HCT116 (cell line): Measurements from ENCODE around the gene SAMD1. TPM values are rescaled to one million over a fixed set of nuclear protein-coding genes. Genes with fewer than 3 reads are reported as not detected.

Experiments
- ATAC-seq: fragments of 200-7000 bp; cut with Tn5 transposase; 2 replicates; pipeline ENCODE4 v1.9.1; 2020; ENCODE audit warnings: mild to moderate bottlenecking, moderate library complexity
- BruUV-seq: library from RNA; stranded (reverse); fragments of 400-500 nt; replicated peaks from 2 replicates; lab custom pipeline; 2021; lab: Mats Ljungman, UMichigan
- CTCF ChIA-PET: fragments of 300-600 bp; sonication (Branson Sonifier 250); formaldehyde crosslinking; loops from one replicate; lab custom pipeline; 2021; ENCODE audit warnings: antibody characterized with exemption; lab: Charles Lee
- POLR2A ChIA-PET: fragments of 300-600, 350-600 bp; sonication (Branson Sonifier 250); formaldehyde crosslinking; loops from one replicate; lab custom pipeline; 2021; ENCODE audit warnings: antibody characterized with exemption; lab: Charles Lee
- RAD21 ChIA-PET, 2 experiments: fragments of 300-600 bp; sonication (Branson Sonifier 250); formaldehyde crosslinking; loops; one replicate each; lab custom pipeline; 2023; ENCODE audit warnings: low total read pairs in 2 of 2; ENCODE audit not compliant: uncharacterized antibody in 2 of 2, unreplicated experiment in 2 of 2, low non-redundant PET in 1 of 2; lab: Charles Lee
- DNase-seq: peaks from one replicate; pipeline ENCODE4 v3.0.0-alpha.2; 2010; ENCODE audit warnings: low read depth, low spot score
- H2AFZ ChIP-seq: fragments of 200-600 bp; shearing (Covaris generic), sonication (generic); 2 replicates; pipeline ENCODE4 v1.6.1; 2017; ENCODE audit warnings: low read depth, mixed run types, mixed read lengths, antibody characterized with exemption, low read length; ENCODE audit not compliant: poor library complexity, severe bottlenecking
- H3K27ac ChIP-seq: 2 replicates; pipeline ENCODE4 v1.5.1; 2012; ENCODE audit warnings: low read depth, low read length
- H3K27me3 ChIP-seq: fragments of 200-600 bp; sonication (generic); 2 replicates; pipeline ENCODE4 v1.6.1; 2016; ENCODE audit warnings: mixed run types, low read length, mixed read lengths; ENCODE audit not compliant: insufficient read depth
- H3K36me3 ChIP-seq, 2 experiments: fragments of 200-500 bp in 1 of 2; fragments of 200-600 bp in 1 of 2; sonication (Bioruptor generic) in 1 of 2; sonication (generic) in 1 of 2; 2 replicates each; pipeline versions ENCODE4 v1.5.1 to v1.6.1; 2014 to 2016; ENCODE audit warnings: low read length in 2 of 2, inconsistent platforms in 1 of 2, mixed read lengths in 1 of 2, mixed run types in 1 of 2; ENCODE audit not compliant: insufficient read depth in 2 of 2, control insufficient read depth in 1 of 2
- H3K4me1 ChIP-seq, 2 experiments: fragments of 200-600 bp in 1 of 2; sonication (generic) in 1 of 2; 2 replicates each; pipeline versions ENCODE4 v1.5.1 to v1.6.1; 2012 to 2017; ENCODE audit warnings: low read length in 2 of 2, inconsistent platforms in 1 of 2, mild to moderate bottlenecking in 1 of 2, mixed read lengths in 1 of 2, mixed run types in 1 of 2, moderate library complexity in 1 of 2; ENCODE audit not compliant: insufficient read depth in 2 of 2, control insufficient read depth in 1 of 2
- H3K4me2 ChIP-seq: fragments of 200-600 bp; sonication (generic); 2 replicates; pipeline ENCODE4 v1.6.1; 2017; ENCODE audit warnings: mixed run types, low read length, mixed read lengths
- H3K4me3 ChIP-seq, 2 experiments: fragments of 200-600 bp in 1 of 2; sonication (generic) in 1 of 2; replicated peaks in 1 of 2; 2 replicates each; pipeline ENCODE4 v1.5.1; 2011 to 2016; ENCODE audit warnings: low read length in 2 of 2, control low read depth in 1 of 2, low read depth in 1 of 2, mild to moderate bottlenecking in 1 of 2, mixed read lengths in 1 of 2, mixed run types in 1 of 2
- H3K79me2 ChIP-seq: fragments of 200-600 bp; sonication (generic); 2 replicates; pipeline ENCODE4 v1.6.1; 2017; ENCODE audit warnings: mild to moderate bottlenecking, mixed run types, low read length, moderate library complexity, mixed read lengths; ENCODE audit not compliant: insufficient read depth
- H3K9ac ChIP-seq: fragments of 200-600 bp; sonication (generic); 2 replicates; pipeline ENCODE4 v1.6.1; 2016; ENCODE audit warnings: low read length, mixed read lengths
- H3K9me2 ChIP-seq: fragments of 200-600 bp; sonication (generic), shearing (Covaris generic); 2 replicates; pipeline ENCODE4 v1.6.1; 2017; ENCODE audit warnings: mixed run types, mild to moderate bottlenecking, moderate library complexity; ENCODE audit not compliant: insufficient read depth
- H3K9me3 ChIP-seq, 2 experiments: fragments of 200-500 bp in 1 of 2; fragments of 200-600 bp in 1 of 2; sonication (Bioruptor generic) in 1 of 2; sonication (generic) in 1 of 2; 2 replicates each; pipeline ENCODE4 v1.6.1; 2014 to 2017; ENCODE audit warnings: low read length in 2 of 2, mixed read lengths in 2 of 2, inconsistent platforms in 1 of 2, low read depth in 1 of 2, mild to moderate bottlenecking in 1 of 2, mixed run types in 1 of 2, moderate library complexity in 1 of 2; ENCODE audit not compliant: control insufficient read depth in 1 of 2, insufficient read depth in 1 of 2
- H4K20me1 ChIP-seq: fragments of 200-600 bp; sonication (generic), shearing (Covaris generic); 2 replicates; pipeline ENCODE4 v1.6.1; 2017; ENCODE audit warnings: mixed run types, mild to moderate bottlenecking, moderate library complexity; ENCODE audit not compliant: insufficient read depth
- CBX3 ChIP-seq: IDR thresholded peaks from 2 replicates; pipeline ENCODE4 v1.6.1; 2012; ENCODE audit warnings: low read depth
- EGR1 ChIP-seq: IDR thresholded peaks from 2 replicates; pipeline ENCODE4 v1.6.1; 2012; ENCODE audit warnings: low read depth
- ELF1 ChIP-seq: IDR thresholded peaks from 2 replicates; pipeline ENCODE4 v1.6.1; 2012; ENCODE audit warnings: low read depth, borderline replicate concordance
- EZH2 ChIP-seq: fragments of 200-600 bp; sonication (generic); IDR thresholded peaks from 2 replicates; pipeline ENCODE4 v1.6.1; 2017; ENCODE audit warnings: antibody characterized with exemption, mixed run types
- EZH2phosphoT487 ChIP-seq: fragments of 200-600 bp; IDR thresholded peaks from 2 replicates; pipeline ENCODE4 v1.6.1; 2018; ENCODE audit warnings: antibody characterized with exemption, borderline replicate concordance
- JUND ChIP-seq: IDR thresholded peaks from 2 replicates; pipeline ENCODE4 v1.6.1; 2012
- POLR2A ChIP-seq: IDR thresholded peaks from 2 replicates; pipeline ENCODE4 v1.7.0; 2011; ENCODE audit warnings: borderline replicate concordance; ENCODE audit not compliant: insufficient read depth, insufficient read length; ENCODE audit errors: extremely low read depth
- POLR2AphosphoS5 ChIP-seq: IDR thresholded peaks from 2 replicates; pipeline ENCODE4 v1.6.1; 2011; ENCODE audit warnings: mild to moderate bottlenecking, low read depth, low read length, moderate library complexity
- RAD21 ChIP-seq: IDR thresholded peaks from 2 replicates; pipeline ENCODE4 v1.6.1; 2012; ENCODE audit warnings: low read depth, mild to moderate bottlenecking
- SP1 ChIP-seq: IDR thresholded peaks from 2 replicates; pipeline ENCODE4 v1.6.1; 2012; ENCODE audit warnings: low read depth
- SRF ChIP-seq: IDR thresholded peaks from 2 replicates; pipeline ENCODE4 v1.6.1; 2012; ENCODE audit warnings: low read depth
- YY1 ChIP-seq: IDR thresholded peaks from 2 replicates; pipeline ENCODE4 v1.6.1; 2011; ENCODE audit warnings: low read length, low read depth, moderate library complexity, mild to moderate bottlenecking; ENCODE audit not compliant: insufficient replicate concordance; ENCODE audit errors: extremely low read depth
- ZFX ChIP-seq: fragments of 450-650 bp; IDR thresholded peaks from 2 replicates; pipeline ENCODE4 v1.6.1; 2017
- intact Hi-C: fragments of 100-400 bp; cut with micrococcal nuclease; formaldehyde crosslinking; loops from 2 replicates; pipeline ENCODE4 v1.10.0; 2022
- total RNA-seq: library from RNA; stranded (reverse); gene quantifications from one replicate; pipeline ENCODE4 v1.2.1, GENCODE V29; 2021; ENCODE audit not compliant: unreplicated experiment
- TF ChIP-seq, protein P1 (sequence below), 3 experiments: fragments of 200-600 bp in 1 of 3; sonication (generic) in 1 of 3; IDR thresholded peaks in 2 of 3; conservative IDR thresholded peaks in 1 of 3; 2 replicates each; pipeline ENCODE4 v1.5.1; 2012 to 2017; ENCODE audit warnings: low read depth in 2 of 3, low read length in 2 of 3, antibody characterized with exemption in 1 of 3, borderline replicate concordance in 1 of 3, control low read depth in 1 of 3, mild to moderate bottlenecking in 1 of 3, mixed read lengths in 1 of 3, mixed run types in 1 of 3, moderate library complexity in 1 of 3; ENCODE audit not compliant: insufficient read depth in 1 of 3
- TF ChIP-seq, protein P2 (sequence below): IDR thresholded peaks from 2 replicates; pipeline ENCODE4 v1.6.1; 2012
- TF ChIP-seq, protein P3 (sequence below): IDR thresholded peaks from 2 replicates; pipeline ENCODE4 v1.6.1; 2012; ENCODE audit warnings: low read depth
- TF ChIP-seq, protein P4 (sequence below): IDR thresholded peaks from 2 replicates; pipeline ENCODE4 v1.6.1; 2012

The SAMD1 gene
- total RNA-seq, 1 experiment from 2014 or later = 62.9 TPM

DNA sequence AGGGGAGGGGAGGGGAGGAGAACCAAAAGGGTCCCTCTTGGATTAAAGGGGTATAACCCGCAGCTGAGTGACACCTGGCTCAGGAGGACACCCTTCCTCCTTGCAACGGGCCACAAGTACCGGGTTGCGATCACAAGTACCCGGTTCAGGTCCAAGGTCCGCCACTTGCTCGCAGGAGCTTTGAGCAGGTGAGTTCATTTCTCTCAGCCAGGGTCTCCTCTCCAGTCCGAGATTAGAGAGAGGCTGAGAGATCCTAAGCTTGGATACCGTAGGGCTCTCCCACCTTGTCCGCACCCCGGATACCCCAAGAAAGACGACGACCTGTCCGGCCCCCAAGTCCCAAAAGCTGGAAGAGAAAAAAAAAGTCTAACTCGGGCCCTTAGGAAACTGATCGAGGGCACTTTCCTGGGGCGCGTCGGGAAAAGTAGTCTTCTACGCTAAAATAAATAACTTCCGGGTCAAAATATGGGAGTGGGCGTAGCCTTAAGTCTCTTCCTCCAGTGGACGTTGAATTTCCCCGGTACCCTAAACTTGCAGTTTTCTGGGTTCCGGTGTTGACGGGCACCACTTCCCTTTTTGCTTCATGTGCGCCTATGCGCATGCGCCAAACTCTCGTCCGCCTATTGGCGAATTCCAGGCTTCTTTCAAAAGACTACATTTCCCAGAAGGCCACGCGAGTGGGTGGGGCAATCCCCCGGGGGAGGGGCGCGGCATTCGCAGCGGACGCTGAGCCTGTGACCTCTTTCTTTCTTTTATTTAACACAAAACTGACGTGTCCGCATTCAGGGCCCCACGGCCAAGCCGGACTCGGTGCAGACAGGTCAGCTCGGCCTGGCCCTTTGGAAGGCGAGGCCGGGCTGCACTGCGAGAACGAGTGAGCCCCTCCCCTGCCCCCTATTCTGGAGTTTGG lies 9.4 kb downstream of the SAMD1 start:
- BruUV-seq = TSS peak; percentile 92
- POLR2A ChIA-PET = interaction anchor here (0.6 to 1.3 kb wide), 2 partner anchors 8 to 28 kb away, joined by 3 to 4 read pairs; no protein-coding TSS in a partner anchor
- DNase-seq = peak; percentile 99
- TF ChIP-seq, protein P1, sequence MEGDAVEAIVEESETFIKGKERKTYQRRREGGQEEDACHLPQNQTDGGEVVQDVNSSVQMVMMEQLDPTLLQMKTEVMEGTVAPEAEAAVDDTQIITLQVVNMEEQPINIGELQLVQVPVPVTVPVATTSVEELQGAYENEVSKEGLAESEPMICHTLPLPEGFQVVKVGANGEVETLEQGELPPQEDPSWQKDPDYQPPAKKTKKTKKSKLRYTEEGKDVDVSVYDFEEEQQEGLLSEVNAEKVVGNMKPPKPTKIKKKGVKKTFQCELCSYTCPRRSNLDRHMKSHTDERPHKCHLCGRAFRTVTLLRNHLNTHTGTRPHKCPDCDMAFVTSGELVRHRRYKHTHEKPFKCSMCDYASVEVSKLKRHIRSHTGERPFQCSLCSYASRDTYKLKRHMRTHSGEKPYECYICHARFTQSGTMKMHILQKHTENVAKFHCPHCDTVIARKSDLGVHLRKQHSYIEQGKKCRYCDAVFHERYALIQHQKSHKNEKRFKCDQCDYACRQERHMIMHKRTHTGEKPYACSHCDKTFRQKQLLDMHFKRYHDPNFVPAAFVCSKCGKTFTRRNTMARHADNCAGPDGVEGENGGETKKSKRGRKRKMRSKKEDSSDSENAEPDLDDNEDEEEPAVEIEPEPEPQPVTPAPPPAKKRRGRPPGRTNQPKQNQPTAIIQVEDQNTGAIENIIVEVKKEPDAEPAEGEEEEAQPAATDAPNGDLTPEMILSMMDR (IDR thresholded peaks at IDR 0.05 in 2 of 3, conservative IDR thresholded peaks at IDR 0.05 in 1 of 3; ENCODE audit: borderline replicate concordance in 1 of 3, insufficient read depth in 1 of 3, low read depth in 2 of 3, low read length in 2 of 3) = no peak
- TF ChIP-seq, protein P2, sequence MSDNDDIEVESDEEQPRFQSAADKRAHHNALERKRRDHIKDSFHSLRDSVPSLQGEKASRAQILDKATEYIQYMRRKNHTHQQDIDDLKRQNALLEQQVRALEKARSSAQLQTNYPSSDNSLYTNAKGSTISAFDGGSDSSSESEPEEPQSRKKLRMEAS = no peak; the same call in 1 of the 2 replicates
- no peak for TF ChIP-seq EZH2phosphoT487
- TF ChIP-seq, protein P3, sequence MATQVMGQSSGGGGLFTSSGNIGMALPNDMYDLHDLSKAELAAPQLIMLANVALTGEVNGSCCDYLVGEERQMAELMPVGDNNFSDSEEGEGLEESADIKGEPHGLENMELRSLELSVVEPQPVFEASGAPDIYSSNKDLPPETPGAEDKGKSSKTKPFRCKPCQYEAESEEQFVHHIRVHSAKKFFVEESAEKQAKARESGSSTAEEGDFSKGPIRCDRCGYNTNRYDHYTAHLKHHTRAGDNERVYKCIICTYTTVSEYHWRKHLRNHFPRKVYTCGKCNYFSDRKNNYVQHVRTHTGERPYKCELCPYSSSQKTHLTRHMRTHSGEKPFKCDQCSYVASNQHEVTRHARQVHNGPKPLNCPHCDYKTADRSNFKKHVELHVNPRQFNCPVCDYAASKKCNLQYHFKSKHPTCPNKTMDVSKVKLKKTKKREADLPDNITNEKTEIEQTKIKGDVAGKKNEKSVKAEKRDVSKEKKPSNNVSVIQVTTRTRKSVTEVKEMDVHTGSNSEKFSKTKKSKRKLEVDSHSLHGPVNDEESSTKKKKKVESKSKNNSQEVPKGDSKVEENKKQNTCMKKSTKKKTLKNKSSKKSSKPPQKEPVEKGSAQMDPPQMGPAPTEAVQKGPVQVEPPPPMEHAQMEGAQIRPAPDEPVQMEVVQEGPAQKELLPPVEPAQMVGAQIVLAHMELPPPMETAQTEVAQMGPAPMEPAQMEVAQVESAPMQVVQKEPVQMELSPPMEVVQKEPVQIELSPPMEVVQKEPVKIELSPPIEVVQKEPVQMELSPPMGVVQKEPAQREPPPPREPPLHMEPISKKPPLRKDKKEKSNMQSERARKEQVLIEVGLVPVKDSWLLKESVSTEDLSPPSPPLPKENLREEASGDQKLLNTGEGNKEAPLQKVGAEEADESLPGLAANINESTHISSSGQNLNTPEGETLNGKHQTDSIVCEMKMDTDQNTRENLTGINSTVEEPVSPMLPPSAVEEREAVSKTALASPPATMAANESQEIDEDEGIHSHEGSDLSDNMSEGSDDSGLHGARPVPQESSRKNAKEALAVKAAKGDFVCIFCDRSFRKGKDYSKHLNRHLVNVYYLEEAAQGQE = no peak
- TF ChIP-seq, protein P4, sequence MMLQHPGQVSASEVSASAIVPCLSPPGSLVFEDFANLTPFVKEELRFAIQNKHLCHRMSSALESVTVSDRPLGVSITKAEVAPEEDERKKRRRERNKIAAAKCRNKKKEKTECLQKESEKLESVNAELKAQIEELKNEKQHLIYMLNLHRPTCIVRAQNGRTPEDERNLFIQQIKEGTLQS = no peak
- 0 out of 2 replicates have a peak, but pooled peaks have one; percentile 25 for TF ChIP-seq CBX3
- no peak for TF ChIP-seq EZH2
- peak; percentile 90 for TF ChIP-seq EGR1
- no peak; the same call in 1 of the 2 replicates for TF ChIP-seq SRF
- TF ChIP-seq ELF1 = no peak; the same call in 1 of the 2 replicates
- no peak for TF ChIP-seq JUND
- TF ChIP-seq RAD21 = no peak
- peak; percentile 77 for TF ChIP-seq POLR2AphosphoS5
- no peak for TF ChIP-seq YY1
- TF ChIP-seq SP1 = peak; percentile 93
- peak; percentile 35 for TF ChIP-seq POLR2A
- 0 out of 2 replicates have a peak, but pooled peaks have one; percentile 15 for TF ChIP-seq ZFX
- TF ChIP-seq, all 23 proteins: peak for 6
- no peaks in the 10 kb centered on the region for H4K20me1 ChIP-seq
- intact Hi-C loops = no loop called here
- no peaks in the 10 kb centered on the region for H3K9me3 ChIP-seq
- H3K27ac ChIP-seq = peak overlapping the region; percentile 59
- peak overlapping the region; percentile 77 for H3K9ac ChIP-seq
- H3K4me1 ChIP-seq = peaks cover 5 to 20% of the 10 kb centered on the region in 2 experiments; a peak in 2 of 4 replicates
- H3K9me2 ChIP-seq = no peaks in the 10 kb centered on the region
- ChIA-PET CTCF (interaction anchor here (1.3 to 1.6 kb wide), 2 partner anchors 49 to 56 kb away, joined by 3 to 5 read pairs; partner anchors contain the start of gene IL27RA), RAD21 (no interaction called here)
- ATAC-seq = peak; percentile 95
- no peaks in the 10 kb centered on the region for H3K36me3 ChIP-seq
- peak overlapping the region; percentile 28 for H2AFZ ChIP-seq
- H3K4me3 ChIP-seq = peak overlapping the region; percentile 49 to 80
- H3K4me2 ChIP-seq = peak overlapping the region; percentile 88
- H3K27me3 ChIP-seq = no peaks in the 10 kb centered on the region
- H3K79me2 ChIP-seq = no peaks in the 10 kb centered on the region
